H7 (cell line): ENCODE measurements around the gene PLCL2. TPM values are rescaled to one million over a fixed set of nuclear protein-coding genes. Genes with fewer than 3 reads are reported as not detected.

Source experiments
- DNase-seq: peaks from one replicate; pipeline ENCODE4 v3.0.0; 2012
- H3K27me3 ChIP-seq: 2 replicates; pipeline ENCODE4 v1.6.0; 2011; ENCODE audit warnings: mild to moderate bottlenecking, low read length; ENCODE audit not compliant: control insufficient read depth, insufficient read depth
- H3K36me3 ChIP-seq: replicated peaks from 2 replicates; pipeline ENCODE4 v1.5.1; 2011; ENCODE audit warnings: low read length; ENCODE audit not compliant: control insufficient read depth, insufficient read depth
- H3K4me3 ChIP-seq: 2 replicates; pipeline ENCODE4 v1.5.1; 2011; ENCODE audit warnings: low read depth, mild to moderate bottlenecking, control low read depth, low read length, moderate library complexity; ENCODE audit not compliant: insufficient read depth
- total RNA-seq: library from RNA; depleted of rRNA; stranded (reverse); fragments of >200 nt; shearing (Covaris generic); gene quantifications from 2 replicates; pipeline ENCODE4 v1.2.3, GENCODE V29; 2014

The PLCL2 gene
- total RNA-seq, 1 experiment from 2014 or later, result 3.3 TPM

GRCh38 chr3:16877911-16878310 lies 6.8 kb upstream of the PLCL2 start:
- no peak for DNase-seq
- Histone ChIP-seq H3K4me3 (no peak overlapping the region), H3K27me3 (peaks cover 25% of the 10 kb centered on the region), H3K36me3 (no peaks in the 10 kb centered on the region)

GRCh38 chr3:16881896-16882630 lies 2.7 kb upstream of the PLCL2 start:
- DNase-seq, result no peak
- Histone ChIP-seq H3K4me3 (no peak overlapping the region), H3K27me3 (peaks cover 59% of the 10 kb centered on the region), H3K36me3 (no peaks in the 10 kb centered on the region)

GRCh38 chr3:16883057-16883722 lies 1.6 kb upstream of the PLCL2 start:
- Histone ChIP-seq H3K4me3 (no peak overlapping the region), H3K36me3 (no peaks in the 10 kb centered on the region), H3K27me3 (peaks cover 58% of the 10 kb centered on the region)
- DNase-seq, result peak; percentile 70

- Histone ChIP-seq H3K36me3 (no peaks in the 10 kb centered on the region), H3K4me3 (peak overlapping the region; percentile 59), H3K27me3 (peaks cover 57% of the 10 kb centered on the region)
- no peak for DNase-seq
Observed at GRCh38 chr3:16883723-16884083, 1.1 kb upstream of the PLCL2 start.

- DNase-seq, result peak; percentile 98
- Histone ChIP-seq H3K4me3 (peak overlapping the region; percentile 59), H3K36me3 (no peaks in the 10 kb centered on the region), H3K27me3 (peaks cover 55% of the 10 kb centered on the region)
Observed at GRCh38 chr3:16884084-16884747, 539 bp upstream of the PLCL2 start.

- peaks cover 53% of the 10 kb centered on the region for H3K27me3 ChIP-seq
- H3K4me3 ChIP-seq, result peak overlapping the region; percentile 59
- DNase-seq, result no peak
- H3K36me3 ChIP-seq, result no peaks in the 10 kb centered on the region
Observed at GRCh38 chr3:16885593-16886302, 993 bp downstream of the PLCL2 start.

GRCh38 chr3:16886303-16886683 lies 1.5 kb downstream of the PLCL2 start:
- no peak for DNase-seq
- peaks cover 50% of the 10 kb centered on the region for H3K27me3 ChIP-seq
- no peak overlapping the region for H3K4me3 ChIP-seq
- H3K36me3 ChIP-seq, result no peaks in the 10 kb centered on the region

- H3K4me3 ChIP-seq, result no peak overlapping the region
- no peaks in the 10 kb centered on the region for H3K36me3 ChIP-seq
- no peak for DNase-seq
- H3K27me3 ChIP-seq, result peaks cover 42% of the 10 kb centered on the region
Observed at GRCh38 chr3:16887130-16887529, 2.4 kb downstream of the PLCL2 start.

- H3K27me3 ChIP-seq, result peaks cover 30% of the 10 kb centered on the region
- no peak for DNase-seq
- no peaks in the 10 kb centered on the region for H3K36me3 ChIP-seq
- H3K4me3 ChIP-seq, result no peak overlapping the region
Observed at GRCh38 chr3:16888356-16888755, 3.6 kb downstream of the PLCL2 start.

- peaks cover 23% of the 10 kb centered on the region for H3K27me3 ChIP-seq
- DNase-seq, result no peak
- no peak overlapping the region for H3K4me3 ChIP-seq
- no peaks in the 10 kb centered on the region for H3K36me3 ChIP-seq
Observed at GRCh38 chr3:16888785-16889607, 4.2 kb downstream of the PLCL2 start.

- Histone ChIP-seq H3K4me3 (no peak overlapping the region), H3K27me3 (peaks cover 8% of the 10 kb centered on the region), H3K36me3 (no peaks in the 10 kb centered on the region)
- DNase-seq, result no peak
Observed at GRCh38 chr3:16890597-16891333, 6.0 kb downstream of the PLCL2 start.

- H3K4me3 ChIP-seq, result no peak overlapping the region
- H3K27me3 ChIP-seq, result no peaks in the 10 kb centered on the region
- no peak for DNase-seq
- H3K36me3 ChIP-seq, result no peaks in the 10 kb centered on the region
Observed at GRCh38 chr3:16893618-16894200, 9.0 kb downstream of the PLCL2 start.

GRCh38 chr3:16896094-16896627 lies 11.4 kb downstream of the PLCL2 start:
- no peak for DNase-seq
- Histone ChIP-seq H3K36me3 (no peaks in the 10 kb centered on the region), H3K4me3 (no peak overlapping the region), H3K27me3 (no peaks in the 10 kb centered on the region)
